GM18907 (cell line): ENCODE data around the gene CAMKMT.

Source experiments
- ATAC-seq: cut with Tn5 transposase; IDR thresholded peaks from one replicate; pipeline ENCODE4 v1.9.1; 2021; ENCODE audit warnings: mild to moderate bottlenecking, moderate library complexity; ENCODE audit not compliant: unreplicated experiment

The CAMKMT gene

GRCh38 chr2:44680983-44681531 is 319.3 kb downstream of the CAMKMT start:
- ATAC-seq = no peak

- no peak for ATAC-seq
These were observed 320.7 kb downstream of the CAMKMT start for GRCh38 chr2:44682459-44682858.

GRCh38 chr2:44684559-44684958 is 322.8 kb downstream of the CAMKMT start:
- ATAC-seq = no peak

GRCh38 chr2:44686561-44686960 is 324.8 kb downstream of the CAMKMT start:
- ATAC-seq = no peak

- ATAC-seq = no peak
These were observed 326.1 kb downstream of the CAMKMT start for GRCh38 chr2:44687686-44688455.

GRCh38 chr2:44688456-44689124 is 326.8 kb downstream of the CAMKMT start:
- ATAC-seq = no peak

- ATAC-seq = no peak
These were observed 327.8 kb downstream of the CAMKMT start for GRCh38 chr2:44689516-44689915.

GRCh38 chr2:44691174-44691785 is 329.5 kb downstream of the CAMKMT start:
- ATAC-seq = no peak

GRCh38 chr2:44692821-44693220 is 331.1 kb downstream of the CAMKMT start:
- ATAC-seq = no peak

- no peak for ATAC-seq
These were observed 339.1 kb downstream of the CAMKMT start for GRCh38 chr2:44700824-44701223.

GRCh38 chr2:44705356-44705755 is 343.6 kb downstream of the CAMKMT start:
- no peak for ATAC-seq

- ATAC-seq = no peak
These were observed 344.2 kb downstream of the CAMKMT start for GRCh38 chr2:44705876-44706480.

GRCh38 chr2:44706681-44707553 is 345.2 kb downstream of the CAMKMT start:
- ATAC-seq = no peak

GRCh38 chr2:44707945-44708660 is 346.4 kb downstream of the CAMKMT start:
- no peak for ATAC-seq

GRCh38 chr2:44708661-44709000 is 346.9 kb downstream of the CAMKMT start:
- no peak for ATAC-seq

GRCh38 chr2:44713170-44713569 is 351.4 kb downstream of the CAMKMT start:
- ATAC-seq = no peak

- ATAC-seq = no peak
These were observed 353.9 kb downstream of the CAMKMT start for GRCh38 chr2:44715671-44716081.

GRCh38 chr2:44716131-44716530 is 354.4 kb downstream of the CAMKMT start:
- no peak for ATAC-seq

- no peak for ATAC-seq
These were observed 356.7 kb downstream of the CAMKMT start for GRCh38 chr2:44718431-44718830.

GRCh38 chr2:44719562-44719961 is 357.8 kb downstream of the CAMKMT start:
- ATAC-seq = no peak
